GM21737 (cell line): Measurements from ENCODE around the gene ADAMTS7.
"Not testable (repeated sequence)": the region's sequence is repeated elsewhere in the genome, so short reads cannot be mapped to it uniquely, and the experiment has no call there.

Source experiments
- ATAC-seq: cut with Tn5 transposase; IDR thresholded peaks from one replicate; pipeline ENCODE4 v1.9.1; 2021; ENCODE audit warnings: mild to moderate bottlenecking, moderate library complexity; ENCODE audit not compliant: unreplicated experiment

Gene ADAMTS7

DNA sequence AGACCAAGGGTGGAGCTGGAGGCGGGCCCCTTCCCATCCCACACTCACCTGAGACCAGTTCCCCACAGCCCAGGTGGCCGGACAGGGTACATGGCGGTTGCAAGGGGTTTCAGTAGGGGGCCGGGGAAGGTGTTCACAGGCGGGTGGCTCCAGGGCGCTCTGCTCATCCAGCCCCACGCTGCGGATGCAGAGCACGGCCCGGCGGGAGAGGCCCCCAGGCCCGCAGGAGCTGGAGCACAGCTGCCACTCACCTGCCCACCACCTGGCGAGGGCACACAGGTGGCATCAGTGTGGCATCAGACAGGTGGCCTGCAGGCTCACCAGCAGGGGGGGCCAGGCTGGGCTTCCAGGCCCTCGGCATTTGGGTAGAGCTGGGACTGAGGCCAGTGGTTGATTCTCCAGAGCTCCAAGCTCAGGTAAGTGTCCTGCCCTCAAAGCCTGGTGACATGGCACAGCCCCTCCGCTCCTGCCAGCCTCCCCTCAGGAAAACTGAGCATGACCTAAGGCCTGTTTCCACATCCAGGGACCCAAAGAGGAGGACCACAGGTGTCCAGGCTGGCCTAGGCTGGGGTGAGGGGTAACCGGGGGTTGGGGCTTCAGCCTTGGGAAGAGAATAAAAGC lies 43.8 kb downstream of the ADAMTS7 start:
- no peak for ATAC-seq

DNA sequence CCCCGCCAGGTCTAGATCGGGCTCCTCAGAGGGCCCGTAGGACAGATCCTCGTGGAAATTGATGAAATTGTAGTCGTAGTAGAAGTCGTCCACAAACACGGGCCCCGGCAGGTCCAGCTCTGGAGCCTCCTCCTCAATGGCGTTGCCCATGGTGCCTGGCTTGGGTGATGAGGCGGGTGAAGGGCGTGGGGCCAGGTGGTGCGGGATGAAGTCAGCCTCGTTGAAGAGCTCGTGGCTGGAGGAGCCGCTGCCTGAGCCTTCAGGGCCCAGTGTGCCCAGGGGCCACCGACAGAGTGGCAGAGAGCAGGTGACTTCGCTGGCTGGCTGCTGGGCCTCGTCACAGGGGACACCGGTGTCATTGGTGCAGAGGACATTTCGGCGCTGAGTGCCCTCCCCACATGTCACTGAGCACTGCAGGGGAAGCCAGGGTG lies 44.6 kb downstream of the ADAMTS7 start:
- ATAC-seq, result not testable (repeated sequence)

DNA sequence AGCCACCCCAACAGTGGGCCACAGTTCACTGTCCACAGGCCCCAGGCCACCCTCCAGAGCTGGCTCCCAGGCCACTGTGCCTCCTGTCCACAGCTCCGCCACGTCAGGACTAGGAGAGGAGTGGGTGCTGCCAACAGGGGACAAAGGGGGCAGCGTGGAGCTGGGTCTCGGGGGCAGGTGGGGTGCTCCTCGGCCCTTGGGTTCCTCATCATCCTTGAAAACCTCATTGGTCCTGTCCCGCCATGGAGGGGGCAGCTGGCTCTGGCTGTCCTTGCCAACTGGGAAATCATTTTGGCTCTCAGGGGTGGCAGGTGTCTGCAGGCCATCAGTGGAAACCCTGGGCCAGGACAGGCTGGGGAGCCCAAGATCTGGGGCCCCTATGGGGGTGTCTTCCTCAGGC lies 45.2 kb downstream of the ADAMTS7 start:
- no peak for ATAC-seq

DNA sequence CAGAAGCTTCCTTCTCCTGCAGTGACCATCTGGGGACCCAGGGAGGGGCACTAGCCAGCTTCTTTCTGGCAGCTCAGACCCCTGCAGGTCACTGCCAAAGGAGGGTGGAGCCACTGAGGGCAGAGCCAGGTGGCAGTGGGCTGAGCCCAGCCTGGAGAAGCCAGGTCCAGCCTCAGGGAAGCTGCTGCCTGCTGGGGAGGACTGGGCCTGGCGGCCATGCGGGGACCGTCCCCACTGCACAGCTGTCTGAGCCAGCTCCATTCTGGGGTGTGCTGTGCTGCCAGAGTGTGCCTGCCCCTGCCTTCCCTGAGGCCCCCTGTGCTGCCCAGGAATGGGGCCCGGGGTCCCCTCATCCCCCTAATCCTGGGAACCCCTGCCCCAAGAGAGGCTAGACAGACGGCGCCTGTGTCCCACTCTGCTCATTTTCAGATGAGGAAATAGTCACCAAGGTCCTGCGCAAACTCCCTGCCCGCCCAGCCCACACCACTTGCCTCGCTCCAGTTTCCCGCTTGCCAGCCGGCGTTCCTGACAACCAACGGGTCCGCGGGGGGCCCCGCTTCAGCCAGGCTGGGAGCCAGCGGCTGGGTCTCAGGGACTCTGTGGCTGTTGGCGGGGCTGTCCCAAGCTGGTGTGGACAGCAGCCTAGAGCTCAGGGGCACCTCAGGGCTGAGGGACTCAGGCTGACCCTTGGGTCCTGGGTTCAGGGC lies 46.0 kb downstream of the ADAMTS7 start:
- not testable (repeated sequence) for ATAC-seq

DNA sequence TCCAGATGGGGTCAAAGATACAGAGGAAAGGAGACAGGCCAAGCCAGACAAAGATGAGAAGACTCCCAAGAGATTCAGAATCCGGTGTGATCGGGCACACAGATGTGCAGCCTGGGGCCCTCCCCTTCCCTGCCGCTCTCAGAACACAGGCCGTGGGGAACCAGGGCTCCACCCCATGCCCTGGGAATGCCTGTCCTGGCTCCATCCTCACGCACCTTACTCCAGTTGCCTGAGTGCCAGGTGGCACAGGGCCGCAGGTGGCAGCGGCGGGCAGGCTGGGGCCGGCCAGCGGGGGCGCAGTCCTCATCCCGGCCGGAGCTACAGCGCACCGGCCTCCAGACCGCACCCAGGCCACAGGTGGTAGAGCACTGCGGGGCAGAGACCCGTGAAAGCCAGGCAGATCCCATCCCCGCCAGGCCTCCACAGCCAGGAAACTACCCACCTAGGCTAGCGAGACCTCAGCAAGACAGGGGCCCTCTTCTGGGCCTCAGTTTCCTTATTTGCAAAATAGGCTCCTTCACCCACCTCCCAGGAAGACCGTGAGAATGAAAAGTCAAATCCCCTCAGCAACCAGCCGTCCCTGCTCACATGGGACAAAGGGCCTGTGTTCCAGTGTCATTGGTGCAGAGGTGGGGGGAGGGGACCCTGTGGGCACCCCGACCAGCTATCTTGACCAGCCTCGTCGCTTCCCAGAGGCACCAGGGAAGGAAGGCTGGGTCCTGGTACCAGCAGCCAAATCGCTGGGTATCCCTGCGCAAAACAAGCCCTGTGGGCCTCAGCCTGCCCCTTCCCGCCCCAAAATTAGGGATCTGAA lies 46.7 kb downstream of the ADAMTS7 start:
- ATAC-seq, result not testable (repeated sequence)

DNA sequence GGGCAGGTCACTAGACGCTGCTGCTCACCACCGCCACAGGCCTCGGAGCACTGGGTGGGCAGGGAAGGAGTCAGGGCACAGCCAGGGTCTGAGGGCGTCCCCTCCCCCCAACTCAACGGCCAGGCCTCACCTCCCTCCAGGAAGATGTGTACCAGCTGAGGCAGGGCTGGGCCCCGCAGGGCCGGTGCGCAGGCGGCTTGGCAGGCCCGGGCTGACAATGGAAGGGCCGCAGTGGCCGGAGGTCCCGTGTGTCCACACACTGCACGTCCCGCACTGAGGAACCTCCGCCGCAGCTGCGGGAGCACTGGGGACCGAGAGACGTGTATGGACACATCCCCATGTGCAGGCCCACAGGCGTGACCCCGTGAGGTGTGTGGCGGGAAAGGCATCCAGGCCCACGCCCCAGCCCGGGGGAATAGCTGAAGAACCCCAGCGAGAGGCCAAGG lies 47.4 kb downstream of the ADAMTS7 start:
- ATAC-seq, result no peak

DNA sequence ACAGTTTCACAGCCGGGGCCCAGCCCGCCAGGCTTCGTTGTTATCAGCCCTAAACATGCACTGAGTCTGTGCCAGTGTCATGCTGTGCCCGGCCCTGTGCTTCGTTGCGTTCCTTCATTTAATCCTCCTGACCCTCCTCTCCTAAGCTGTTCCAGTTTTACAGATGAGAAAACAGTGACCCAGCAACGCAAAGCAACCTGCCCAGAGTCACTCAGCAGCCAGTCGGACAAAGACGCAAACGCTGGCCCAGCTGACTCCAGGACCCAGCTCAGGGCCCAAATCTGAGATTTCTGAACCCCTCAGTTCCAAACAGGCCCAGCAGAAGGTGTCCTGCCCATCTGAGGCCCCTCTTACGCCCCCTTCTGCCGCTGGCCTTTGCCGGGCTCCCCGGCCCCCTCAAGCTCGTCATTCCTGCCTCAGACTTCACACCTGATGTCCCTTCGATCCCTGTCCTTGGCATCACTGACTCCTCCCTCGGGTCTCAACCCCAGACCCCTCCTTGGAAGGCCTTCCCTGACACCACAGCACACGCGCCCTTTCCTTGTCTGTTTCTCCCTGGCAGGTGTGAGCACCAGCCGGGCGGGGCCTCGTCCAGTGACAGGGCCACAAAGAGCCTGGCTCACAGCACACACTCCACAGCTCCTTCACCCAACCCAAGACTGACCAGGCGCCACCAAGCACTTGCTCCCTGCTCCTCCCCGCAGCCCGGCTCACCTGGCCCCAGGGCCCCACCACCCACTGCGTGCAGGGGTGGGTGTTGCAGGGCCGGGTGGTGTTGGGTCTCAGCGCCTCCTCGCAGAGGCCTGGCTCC lies 48.1 kb downstream of the ADAMTS7 start:
- no peak for ATAC-seq

DNA sequence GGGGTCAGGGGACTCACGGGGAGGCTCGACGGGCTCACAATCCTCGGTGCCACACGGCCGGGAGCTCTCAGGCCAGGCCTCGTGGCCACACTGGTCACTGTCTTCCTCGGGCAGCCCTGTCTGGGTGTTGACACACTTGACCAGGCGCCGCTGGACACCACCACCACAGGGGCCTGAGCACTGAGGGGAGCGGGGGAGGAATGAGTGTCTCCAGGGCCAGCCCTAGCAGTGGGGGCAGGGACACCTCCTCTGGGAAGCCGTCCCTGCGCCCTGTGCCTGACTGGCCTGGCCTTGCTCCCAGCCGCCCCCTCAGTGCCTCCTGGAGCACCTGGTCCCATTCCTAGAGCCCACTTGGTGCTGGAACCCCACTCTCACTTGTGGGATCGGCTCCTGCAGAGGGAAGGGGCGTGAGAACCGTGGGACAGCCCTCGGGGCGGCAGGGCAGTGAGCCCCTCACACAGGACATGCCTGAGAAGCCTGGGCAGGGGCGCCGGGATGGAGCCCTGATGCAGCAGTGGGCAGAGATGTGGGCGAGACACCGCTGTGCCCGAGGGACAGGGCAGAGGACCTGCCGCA lies 48.8 kb downstream of the ADAMTS7 start:
- ATAC-seq, result not testable (repeated sequence)

DNA sequence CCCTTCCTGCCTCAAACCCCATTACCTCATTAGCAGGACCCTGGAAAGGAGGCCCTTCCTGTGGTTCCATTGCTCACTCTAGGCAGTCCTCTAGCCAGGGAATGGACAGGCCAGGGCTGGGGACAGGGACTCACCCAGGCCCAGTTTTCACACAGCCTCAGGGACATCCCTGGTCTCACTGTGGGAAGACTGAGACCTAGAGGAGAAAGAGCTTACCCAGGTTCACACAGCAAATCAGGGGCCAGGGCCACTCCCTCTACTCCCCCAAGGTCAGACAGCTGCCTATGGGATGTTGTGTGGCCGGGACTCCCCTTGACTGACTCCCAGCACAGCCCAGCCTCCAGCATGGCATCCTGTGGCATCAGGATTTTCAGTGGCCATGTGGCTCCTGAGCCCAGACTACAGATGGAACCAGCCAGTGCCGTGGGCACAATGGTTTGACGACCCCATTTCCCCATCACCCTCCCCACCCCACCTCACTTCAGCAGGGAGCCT lies 49.3 kb downstream of the ADAMTS7 start:
- ATAC-seq, result no peak

DNA sequence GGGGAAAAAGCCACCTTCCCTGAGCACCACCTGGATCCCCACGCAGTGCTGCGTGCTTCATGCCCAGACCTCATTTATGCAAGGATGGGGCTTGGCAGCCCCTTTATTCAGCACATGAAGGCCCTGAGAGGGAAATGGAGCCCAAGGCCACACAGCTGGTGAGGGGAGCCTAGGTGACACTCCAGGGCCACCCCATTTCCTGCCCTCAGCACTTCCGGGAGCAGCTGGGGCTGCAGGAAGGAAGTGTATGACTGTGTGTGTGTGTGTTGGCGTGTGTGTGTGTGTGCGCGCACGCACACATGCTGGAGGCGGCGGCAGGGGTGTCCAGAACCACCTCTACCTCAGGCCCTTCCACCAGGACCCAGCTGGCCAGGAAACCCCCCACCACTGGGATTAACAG lies 49.8 kb downstream of the ADAMTS7 start:
- ATAC-seq, result not testable (repeated sequence)

DNA sequence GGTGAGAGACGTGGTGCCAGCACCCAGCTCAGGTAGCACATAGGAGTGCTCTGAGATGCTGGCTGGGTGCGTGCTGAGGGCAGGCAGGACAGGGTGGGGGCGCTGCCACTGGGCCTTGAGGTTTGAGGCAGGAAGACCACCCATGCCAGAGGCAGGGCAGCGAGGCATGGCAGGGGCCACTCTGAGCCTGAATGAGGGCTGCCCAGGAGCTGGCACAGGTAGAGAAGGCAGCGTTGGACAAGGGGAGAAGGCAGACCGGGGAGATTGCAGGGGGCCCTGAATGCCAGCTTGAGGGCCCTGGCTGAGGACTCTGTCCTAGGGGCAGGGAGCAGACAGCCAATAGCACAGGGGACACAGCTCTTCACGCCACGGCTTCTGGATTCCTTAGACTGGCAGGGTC lies 50.2 kb downstream of the ADAMTS7 start:
- no peak for ATAC-seq

DNA sequence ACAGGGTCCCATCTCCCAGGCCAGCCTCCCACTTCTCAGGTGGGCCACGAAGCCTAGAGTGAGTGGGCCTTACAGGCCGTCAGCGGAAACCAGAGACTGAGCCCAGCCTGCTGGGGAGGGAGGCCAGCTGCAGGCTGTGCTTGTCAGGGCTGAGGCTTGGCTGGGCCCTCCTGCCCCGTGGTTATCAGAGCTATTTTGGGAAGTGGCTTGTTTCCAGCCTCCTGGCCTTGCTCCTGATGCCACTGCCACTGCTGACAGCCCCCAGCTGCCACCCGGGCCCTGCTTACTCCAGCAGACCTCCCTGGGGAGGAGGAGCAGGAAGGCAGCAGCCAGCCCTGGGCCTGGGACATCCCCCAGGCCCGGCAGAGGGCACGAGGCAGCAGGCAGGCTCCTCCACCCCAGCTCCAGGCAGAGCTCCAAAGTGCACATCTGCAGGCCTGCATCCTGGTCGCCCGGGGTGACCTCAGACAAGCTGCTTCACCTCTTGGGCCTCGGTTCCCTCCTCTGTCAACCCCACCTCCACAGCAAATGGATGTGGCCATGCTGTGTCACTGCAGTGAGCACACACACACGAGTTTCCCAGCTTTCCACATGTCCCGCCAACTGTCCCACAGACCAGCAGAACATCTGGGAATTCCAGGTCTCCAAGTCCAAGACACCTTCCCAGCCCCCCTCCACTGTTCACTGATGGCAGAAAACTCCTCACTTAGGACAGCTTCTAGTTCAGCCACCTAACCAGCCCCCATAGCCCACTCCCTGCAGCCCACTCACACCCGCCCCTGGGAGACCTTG lies 51.0 kb downstream of the ADAMTS7 start:
- ATAC-seq, result not testable (repeated sequence)

DNA sequence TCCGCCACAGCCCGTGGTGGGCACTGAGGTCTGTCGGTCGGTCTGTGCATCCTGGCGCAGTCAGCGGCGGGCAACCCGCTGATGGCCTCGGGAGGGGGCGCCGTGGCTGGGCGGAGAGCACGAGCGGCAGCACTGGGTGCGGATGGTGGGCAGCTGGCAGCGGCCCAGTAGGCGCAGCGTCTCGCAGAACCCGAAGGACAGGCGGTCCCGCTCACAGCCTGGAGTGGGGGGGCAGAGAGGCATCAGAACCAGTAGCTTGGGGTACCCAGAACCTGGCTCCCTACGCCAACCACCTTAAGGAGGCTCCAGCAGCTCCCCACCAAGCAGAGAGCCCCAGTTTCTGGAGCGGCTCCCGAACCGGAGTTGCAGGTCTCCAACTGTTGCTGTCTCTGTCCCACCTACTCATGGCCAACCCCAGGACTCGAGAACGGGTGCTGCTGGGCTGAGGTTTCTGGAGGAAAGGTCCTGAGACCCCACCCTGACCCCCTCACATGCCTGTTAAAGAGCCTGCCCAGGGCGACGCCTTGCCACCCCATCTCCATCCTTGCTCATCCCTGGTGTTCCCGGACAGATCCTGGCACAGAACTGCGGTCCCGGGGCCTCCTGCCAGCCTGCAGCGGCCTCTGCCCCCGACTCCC lies 51.8 kb downstream of the ADAMTS7 start:
- not testable (repeated sequence) for ATAC-seq

DNA sequence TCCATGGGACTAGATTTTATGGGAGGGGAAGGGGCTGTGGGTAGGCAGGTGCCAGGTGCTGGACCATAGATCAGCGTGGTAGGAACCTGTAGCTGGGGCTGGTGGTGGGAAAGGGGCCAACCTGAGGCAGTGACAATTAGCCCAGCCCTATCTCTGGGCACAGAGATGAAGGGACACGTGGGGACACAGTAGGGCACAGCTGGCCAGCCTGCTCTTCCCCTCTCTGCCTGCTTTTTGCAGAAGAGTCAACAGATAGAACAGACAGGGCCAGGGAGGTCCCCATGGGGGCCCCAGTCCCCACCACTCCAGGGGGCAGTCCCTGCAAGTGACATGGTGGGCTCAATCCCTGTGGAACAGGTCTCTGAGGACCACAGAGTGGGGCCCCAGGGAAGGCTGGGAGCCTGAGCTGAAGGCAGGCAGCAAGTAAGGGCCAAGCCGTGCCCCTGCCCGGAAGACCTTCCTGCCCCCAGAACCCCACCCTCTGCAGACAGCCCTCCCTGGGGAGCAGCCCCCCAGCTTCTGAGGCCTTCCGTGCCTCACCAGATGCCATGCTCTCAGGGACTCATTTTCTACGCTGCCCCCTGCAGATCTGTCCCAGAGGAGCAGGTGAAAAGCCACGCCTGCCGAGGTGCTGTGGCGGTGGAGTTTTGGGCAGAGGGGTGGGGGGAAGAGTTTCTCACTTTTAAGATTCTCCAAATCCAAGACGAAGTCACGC lies 52.6 kb downstream of the ADAMTS7 start:
- not testable (repeated sequence) for ATAC-seq

DNA sequence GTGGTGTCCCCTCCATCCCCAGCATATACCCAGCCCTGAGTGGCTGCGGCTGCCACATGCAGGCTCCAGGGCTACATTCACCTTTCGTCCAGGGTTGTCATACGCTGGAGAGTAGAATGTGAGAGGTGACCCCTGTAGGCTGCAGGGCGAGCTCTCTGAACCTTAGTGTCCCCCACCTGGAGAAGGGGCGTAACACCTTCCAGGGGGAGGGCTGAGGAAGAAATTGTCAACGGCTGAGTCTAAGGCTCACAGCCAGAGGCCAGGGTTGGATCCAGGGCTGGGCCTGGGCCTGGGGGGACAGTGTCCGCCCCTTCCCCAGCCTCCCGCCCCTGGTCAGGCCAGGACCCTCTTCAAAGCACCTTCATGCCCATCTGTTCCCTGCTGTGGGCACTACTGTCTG lies 53.2 kb downstream of the ADAMTS7 start:
- ATAC-seq, result not testable (repeated sequence)

DNA sequence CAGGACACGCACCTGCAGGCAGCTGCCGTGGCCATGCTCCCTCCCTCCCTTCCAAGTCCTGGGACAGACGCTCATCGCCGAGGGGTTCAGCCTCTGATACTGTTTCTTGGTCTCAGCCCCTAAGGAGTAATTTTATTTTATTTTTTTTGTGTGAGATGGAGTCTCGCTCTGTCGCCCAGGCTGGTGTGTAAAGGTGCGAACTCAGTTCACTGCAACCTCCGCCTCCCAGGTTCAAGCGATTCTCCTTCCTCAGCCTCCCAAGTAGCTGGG lies 53.7 kb downstream of the ADAMTS7 start:
- no peak for ATAC-seq

DNA sequence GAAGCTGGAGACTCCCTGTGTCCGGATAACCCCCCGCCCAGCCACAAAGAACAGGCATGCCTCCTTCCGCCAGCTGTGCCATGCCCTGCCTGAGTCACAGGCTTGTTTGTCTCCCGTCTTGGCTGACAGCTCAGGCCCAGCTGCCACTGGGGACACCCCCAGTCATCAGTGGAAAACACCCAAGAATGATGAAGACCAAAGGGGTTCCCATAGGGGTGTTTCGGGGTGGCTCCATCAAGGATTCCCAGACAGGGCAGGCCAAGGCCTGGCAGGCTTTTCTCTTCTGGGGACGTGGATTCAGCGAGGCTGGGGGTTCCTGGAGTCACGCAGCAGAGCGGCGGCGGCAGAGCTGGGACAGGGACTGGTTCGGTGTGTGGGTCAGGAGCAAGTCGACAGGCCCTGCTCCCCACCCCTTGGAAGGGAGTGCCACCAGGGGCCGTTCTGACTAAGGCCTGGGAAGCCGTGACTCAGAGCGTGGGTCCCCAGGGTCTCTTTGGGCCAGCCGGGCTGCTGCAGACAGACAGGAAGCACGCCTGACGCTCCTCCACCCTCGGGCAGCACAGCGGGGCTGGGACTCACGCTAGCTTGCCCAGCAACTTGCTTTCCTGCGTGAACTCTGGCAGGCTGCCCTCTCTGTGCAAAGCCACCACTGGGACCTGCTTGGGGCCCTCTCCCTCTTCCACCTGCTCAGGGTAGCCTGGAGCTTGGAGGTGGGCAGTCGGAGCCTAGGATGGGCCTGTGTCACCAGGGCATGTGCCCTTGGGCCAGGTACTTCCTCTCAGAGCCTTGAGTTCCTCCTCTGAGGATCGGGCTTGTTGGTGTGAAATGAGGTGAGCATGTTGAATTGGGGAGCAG lies 54.3 kb downstream of the ADAMTS7 start:
- ATAC-seq, result peak; percentile 51
